ENCODE measurements around the gene POU2F2. TPM values are rescaled to one million over a fixed set of nuclear protein-coding genes. Genes with fewer than 3 reads are reported as not detected.

The POU2F2 gene
- total RNA-seq, 1 donor from 2014 or later: 48.6 TPM

DNA sequence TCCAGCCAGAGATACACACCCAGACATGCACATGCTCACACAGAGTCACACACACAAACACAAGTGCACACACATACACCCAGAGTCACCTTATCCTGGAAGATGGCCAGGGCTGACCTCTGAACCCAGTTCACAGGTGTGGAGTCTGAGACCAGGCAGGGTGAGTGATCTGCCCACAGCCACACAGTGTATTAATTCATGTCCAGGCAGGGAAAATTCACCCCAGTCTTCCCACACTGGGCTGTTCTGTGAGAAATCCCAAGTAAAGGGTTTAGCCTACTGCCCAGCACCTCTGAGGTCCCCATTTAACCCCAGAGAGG, 2.0 kb downstream of the POU2F2 start:
- H3K27ac Mint-ChIP-seq: peak overlapping the region; percentile 31
- H3K4me1 Mint-ChIP-seq (ENCODE audit: low read depth): peaks cover 51% of the 10 kb centered on the region
- no peak for DNase-seq (ENCODE audit: low spot score)
- intact Hi-C loops (cut with micrococcal nuclease): loop anchor here (5.0 kb wide), 1 partner anchor 167 kb away; no protein-coding TSS in a partner anchor
- H3K27me3 Mint-ChIP-seq (ENCODE audit: low read depth): no peaks in the 10 kb centered on the region
- peaks cover 10% of the 10 kb centered on the region for H3K36me3 Mint-ChIP-seq (ENCODE audit: low read depth)
- no peaks in the 10 kb centered on the region for H3K9me3 Mint-ChIP-seq
- peak overlapping the region; percentile 47 for H3K4me3 Mint-ChIP-seq (ENCODE audit: low read depth)

- Mint-ChIP-seq H3K27ac (peak overlapping the region; percentile 18), H3K36me3 (ENCODE audit: low read depth) (peaks cover 13% of the 10 kb centered on the region), H3K4me3 (ENCODE audit: low read depth) (peak overlapping the region; percentile 47), H3K4me1 (ENCODE audit: low read depth) (peaks cover 49% of the 10 kb centered on the region), H3K9me3 (no peaks in the 10 kb centered on the region), H3K27me3 (ENCODE audit: low read depth) (no peaks in the 10 kb centered on the region)
- DNase-seq (ENCODE audit: low spot score): no peak
- intact Hi-C loops (cut with micrococcal nuclease): loop anchor here (5.0 kb wide), 1 partner anchor 168 kb away; no protein-coding TSS in a partner anchor
These were observed 2.6 kb downstream of the POU2F2 start for GRCh38 chr19:42129399-42130253.

DNA sequence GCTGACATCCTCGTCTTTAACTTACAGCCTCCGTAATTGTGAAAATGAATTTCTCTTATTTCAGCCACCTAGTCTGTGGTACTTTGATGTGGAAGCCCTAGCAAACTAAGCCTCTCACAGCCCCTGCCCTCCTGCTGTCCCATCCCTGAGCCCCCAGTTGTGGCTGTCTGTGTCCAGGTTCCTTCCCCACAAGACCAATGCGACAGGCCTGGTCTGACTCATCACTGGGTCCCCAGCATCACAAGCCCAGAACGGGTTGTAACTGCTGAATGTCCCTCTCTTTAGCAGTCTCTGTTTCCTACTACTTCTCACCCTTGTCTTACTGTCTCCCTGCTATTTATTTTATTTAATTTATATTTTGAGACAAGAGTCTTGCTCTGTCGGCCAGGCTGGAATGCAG, 5.7 kb downstream of the POU2F2 start:
- Mint-ChIP-seq H3K27me3 (ENCODE audit: low read depth) (no peaks in the 10 kb centered on the region), H3K4me3 (ENCODE audit: low read depth) (no peak overlapping the region), H3K27ac (no peak overlapping the region), H3K36me3 (ENCODE audit: low read depth) (peaks cover 27% of the 10 kb centered on the region), H3K9me3 (no peaks in the 10 kb centered on the region), H3K4me1 (ENCODE audit: low read depth) (peaks cover 55% of the 10 kb centered on the region)
- DNase-seq (ENCODE audit: low spot score): no peak
- intact Hi-C loops (cut with micrococcal nuclease): no loop called here

- Mint-ChIP-seq H3K27ac (no peak overlapping the region), H3K4me3 (ENCODE audit: low read depth) (no peak overlapping the region), H3K36me3 (ENCODE audit: low read depth) (peaks cover 34% of the 10 kb centered on the region), H3K27me3 (ENCODE audit: low read depth) (no peaks in the 10 kb centered on the region), H3K4me1 (ENCODE audit: low read depth) (peaks cover 57% of the 10 kb centered on the region), H3K9me3 (no peaks in the 10 kb centered on the region)
- intact Hi-C loops (cut with micrococcal nuclease): no loop called here
- DNase-seq (ENCODE audit: low spot score): no peak
These were observed 6.7 kb downstream of the POU2F2 start for GRCh38 chr19:42125536-42125935.

GRCh38 chr19:42124386-42124901, 7.8 kb downstream of the POU2F2 start:
- H3K36me3 Mint-ChIP-seq (ENCODE audit: low read depth): peaks cover 30% of the 10 kb centered on the region
- H3K27me3 Mint-ChIP-seq (ENCODE audit: low read depth): no peaks in the 10 kb centered on the region
- H3K9me3 Mint-ChIP-seq: no peaks in the 10 kb centered on the region
- H3K27ac Mint-ChIP-seq: no peak overlapping the region
- DNase-seq (ENCODE audit: low spot score): no peak
- intact Hi-C loops (cut with micrococcal nuclease): no loop called here
- H3K4me1 Mint-ChIP-seq (ENCODE audit: low read depth): peaks cover 49% of the 10 kb centered on the region
- H3K4me3 Mint-ChIP-seq (ENCODE audit: low read depth): no peak overlapping the region

DNA sequence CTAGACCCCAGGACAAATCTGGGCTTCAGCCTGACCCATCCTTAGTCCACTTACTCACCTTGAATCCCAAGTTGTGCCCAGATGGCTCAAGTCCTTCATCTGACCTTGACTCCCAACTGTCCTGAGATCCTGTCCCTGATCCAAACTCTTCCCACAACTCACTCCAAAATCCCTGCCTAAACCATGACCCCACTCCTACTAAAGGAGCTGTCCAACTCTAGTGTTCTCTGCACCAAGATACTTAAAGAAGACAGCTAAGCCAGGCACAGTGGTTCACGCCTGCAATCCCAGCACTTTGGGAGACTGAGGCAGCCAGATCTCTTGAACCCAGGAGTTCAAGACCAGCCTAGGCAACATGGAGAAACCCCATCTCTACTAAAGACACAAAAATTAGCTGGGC, 8.5 kb downstream of the POU2F2 start:
- Mint-ChIP-seq H3K9me3 (no peaks in the 10 kb centered on the region), H3K27me3 (ENCODE audit: low read depth) (no peaks in the 10 kb centered on the region), H3K4me1 (ENCODE audit: low read depth) (peaks cover 53% of the 10 kb centered on the region), H3K27ac (peak overlapping the region; percentile 95), H3K4me3 (ENCODE audit: low read depth) (peak overlapping the region; percentile 71), H3K36me3 (ENCODE audit: low read depth) (peaks cover 35% of the 10 kb centered on the region)
- intact Hi-C loops (cut with micrococcal nuclease): loop anchor here (1.0 to 2.0 kb wide), 2 partner anchors 15 to 93 kb away; partner anchors contain the start of gene DEDD2
- no peak for DNase-seq (ENCODE audit: low spot score)

DNA sequence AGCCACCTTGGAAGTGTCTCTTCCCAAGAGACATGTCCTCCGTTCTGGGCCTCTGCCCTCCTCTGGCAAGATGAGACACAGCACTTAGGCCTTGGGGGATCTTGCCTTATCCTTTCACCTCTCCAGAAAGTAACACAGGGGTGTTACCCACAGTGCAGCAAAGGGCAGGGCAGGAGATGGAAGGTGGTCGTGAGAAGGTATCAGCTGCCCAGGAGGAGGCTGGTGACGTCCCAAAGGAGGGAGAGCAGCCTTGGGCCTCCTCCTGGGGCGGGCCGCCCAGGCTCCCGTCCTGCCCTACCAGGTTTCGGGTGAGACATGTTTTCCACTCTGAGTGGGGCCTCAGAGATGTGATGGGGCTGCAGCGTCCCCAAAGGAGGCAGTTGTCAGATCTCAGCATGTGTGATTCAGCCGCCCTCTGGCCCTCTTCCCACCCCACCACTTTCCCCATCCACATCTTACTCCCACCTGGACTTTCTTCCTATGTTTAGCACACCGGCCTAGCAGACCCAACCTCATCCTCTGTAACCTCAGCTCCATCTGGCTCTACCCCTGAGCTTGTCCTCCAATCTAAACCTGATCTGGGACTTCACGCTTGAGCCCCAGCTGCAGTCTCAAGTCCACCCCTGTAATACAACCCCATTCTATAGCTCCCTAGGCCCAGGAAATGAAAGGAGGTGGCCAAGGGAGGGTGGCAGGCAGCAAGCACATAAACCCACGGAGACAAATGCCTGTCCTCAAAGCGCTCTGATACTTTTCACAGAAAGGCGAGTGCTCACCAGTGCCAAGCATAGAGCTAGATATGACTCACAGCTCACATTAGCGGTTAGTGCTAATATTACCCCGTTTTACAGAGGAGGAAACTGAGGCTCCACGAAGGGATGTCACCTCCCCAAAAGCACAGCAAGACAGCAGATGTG, 9.3 kb downstream of the POU2F2 start:
- DNase-seq (ENCODE audit: low spot score): peak; percentile 33
- Mint-ChIP-seq H3K9me3 (no peaks in the 10 kb centered on the region), H3K36me3 (ENCODE audit: low read depth) (peaks cover 40% of the 10 kb centered on the region), H3K4me1 (ENCODE audit: low read depth) (peaks cover 52% of the 10 kb centered on the region), H3K27me3 (ENCODE audit: low read depth) (no peaks in the 10 kb centered on the region), H3K27ac (peak overlapping the region; percentile 95), H3K4me3 (ENCODE audit: low read depth) (peak overlapping the region; percentile 71)
- intact Hi-C loops (cut with micrococcal nuclease): loop anchor here (1.0 to 2.0 kb wide), 3 partner anchors 9 to 94 kb away; partner anchors contain the start of genes DEDD2 and POU2F2

- H3K27me3 Mint-ChIP-seq (ENCODE audit: low read depth): no peaks in the 10 kb centered on the region
- H3K27ac Mint-ChIP-seq: peak overlapping the region; percentile 95
- peaks cover 46% of the 10 kb centered on the region for H3K36me3 Mint-ChIP-seq (ENCODE audit: low read depth)
- DNase-seq (ENCODE audit: low spot score): peak; percentile 57
- peaks cover 49% of the 10 kb centered on the region for H3K4me1 Mint-ChIP-seq (ENCODE audit: low read depth)
- intact Hi-C loops (cut with micrococcal nuclease): loop anchor here (1.0 to 2.0 kb wide), 2 partner anchors 11 to 95 kb away; partner anchors contain the start of genes DEDD2 and POU2F2
- no peaks in the 10 kb centered on the region for H3K9me3 Mint-ChIP-seq
- peak overlapping the region; percentile 71 for H3K4me3 Mint-ChIP-seq (ENCODE audit: low read depth)
These were observed 10.6 kb downstream of the POU2F2 start for GRCh38 chr19:42121656-42122069.

GRCh38 chr19:42121036-42121621, 11.1 kb downstream of the POU2F2 start:
- H3K9me3 Mint-ChIP-seq: no peaks in the 10 kb centered on the region
- peaks cover 51% of the 10 kb centered on the region for H3K36me3 Mint-ChIP-seq (ENCODE audit: low read depth)
- H3K4me1 Mint-ChIP-seq (ENCODE audit: low read depth): peaks cover 47% of the 10 kb centered on the region
- intact Hi-C loops (cut with micrococcal nuclease): no loop called here
- H3K27ac Mint-ChIP-seq: peak overlapping the region; percentile 95
- H3K27me3 Mint-ChIP-seq (ENCODE audit: low read depth): no peaks in the 10 kb centered on the region
- DNase-seq (ENCODE audit: low spot score): no peak
- H3K4me3 Mint-ChIP-seq (ENCODE audit: low read depth): peak overlapping the region; percentile 71

GRCh38 chr19:42120276-42120980, 11.8 kb downstream of the POU2F2 start:
- Mint-ChIP-seq H3K4me3 (ENCODE audit: low read depth) (peak overlapping the region; percentile 71), H3K27me3 (ENCODE audit: low read depth) (no peaks in the 10 kb centered on the region), H3K4me1 (ENCODE audit: low read depth) (peaks cover 45% of the 10 kb centered on the region), H3K36me3 (ENCODE audit: low read depth) (peaks cover 58% of the 10 kb centered on the region), H3K9me3 (no peaks in the 10 kb centered on the region), H3K27ac (peak overlapping the region; percentile 95)
- DNase-seq (ENCODE audit: low spot score): no peak
- intact Hi-C loops (cut with micrococcal nuclease): no loop called here

- Mint-ChIP-seq H3K4me1 (ENCODE audit: low read depth) (peaks cover 39% of the 10 kb centered on the region), H3K36me3 (ENCODE audit: low read depth) (peaks cover 68% of the 10 kb centered on the region), H3K4me3 (ENCODE audit: low read depth) (no peak overlapping the region), H3K27me3 (ENCODE audit: low read depth) (no peaks in the 10 kb centered on the region), H3K9me3 (no peaks in the 10 kb centered on the region), H3K27ac (no peak overlapping the region)
- no peak for DNase-seq (ENCODE audit: low spot score)
- intact Hi-C loops (cut with micrococcal nuclease): no loop called here
These were observed 15.2 kb downstream of the POU2F2 start for GRCh38 chr19:42117076-42117475.

Data from activated T-helper 2 cell treated with anti-CD3 and anti-CD28 coated beads, Interferon-gamma antibody, Interleukin-2, Interleukin-4, amounts not matched to agents 10 μg/mL and 5 μg/mL and 100 μg/mL, durations not matched to agents 14 hours and 24 hours and 36 hours (primary cell).